Activated T-helper 1 cell treated with Interleukin-2 at 50 U/mL for 16 hours (primary cell): Measurements from ENCODE around the gene ICAM5.
"Not testable (repeated sequence)": the region's sequence is repeated elsewhere in the genome, so short reads cannot be mapped to it uniquely, and the experiment has no call there.

Experiments used
- DNase-seq: peaks from one replicate; pipeline ENCODE4 v3.0.0-alpha.2; 2020; ENCODE audit warnings: low read depth

The ICAM5 gene

DNA sequence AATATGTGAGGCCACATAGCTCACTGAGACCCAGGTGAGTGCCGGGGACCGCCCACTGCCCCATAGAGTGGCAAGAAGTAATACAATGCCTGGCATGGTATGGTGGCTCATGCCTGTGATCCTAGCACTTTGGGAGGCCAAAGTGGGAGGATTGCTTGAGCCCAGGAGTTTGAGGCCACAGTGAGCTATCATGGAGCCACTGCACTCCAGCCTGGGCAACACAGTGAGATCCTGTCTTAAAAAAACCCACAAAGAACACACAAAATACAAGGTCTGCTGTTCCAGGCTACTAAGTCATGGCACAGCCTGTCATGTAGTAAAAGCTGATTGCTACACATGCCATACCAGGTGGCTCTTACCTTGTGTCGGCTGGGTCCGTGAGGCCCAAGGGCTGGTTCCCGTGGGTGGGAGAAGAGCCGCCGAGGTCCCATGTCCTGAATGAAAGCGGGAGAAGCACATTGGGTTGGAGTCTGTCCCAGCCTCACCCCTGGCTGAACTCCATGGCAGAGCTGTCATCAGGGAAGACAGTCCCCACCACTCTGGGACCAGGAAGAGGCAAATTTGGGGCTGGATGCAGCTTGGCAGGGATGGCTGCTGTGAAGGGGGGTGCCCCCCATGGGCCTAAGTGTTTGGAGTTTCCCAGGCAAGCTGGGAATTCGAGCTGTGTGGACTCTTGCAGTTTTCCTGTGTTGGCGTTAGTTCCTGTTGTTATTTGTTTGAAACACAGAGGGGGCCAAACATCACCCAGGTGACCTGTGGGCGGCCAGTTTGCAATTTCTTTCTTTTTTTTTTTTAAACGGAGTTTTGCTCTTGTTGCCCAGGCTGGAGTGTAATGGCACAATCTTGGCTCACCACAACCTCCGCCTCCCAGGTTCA, 29.3 kb downstream of the ICAM5 start:
- no peak for DNase-seq

DNA sequence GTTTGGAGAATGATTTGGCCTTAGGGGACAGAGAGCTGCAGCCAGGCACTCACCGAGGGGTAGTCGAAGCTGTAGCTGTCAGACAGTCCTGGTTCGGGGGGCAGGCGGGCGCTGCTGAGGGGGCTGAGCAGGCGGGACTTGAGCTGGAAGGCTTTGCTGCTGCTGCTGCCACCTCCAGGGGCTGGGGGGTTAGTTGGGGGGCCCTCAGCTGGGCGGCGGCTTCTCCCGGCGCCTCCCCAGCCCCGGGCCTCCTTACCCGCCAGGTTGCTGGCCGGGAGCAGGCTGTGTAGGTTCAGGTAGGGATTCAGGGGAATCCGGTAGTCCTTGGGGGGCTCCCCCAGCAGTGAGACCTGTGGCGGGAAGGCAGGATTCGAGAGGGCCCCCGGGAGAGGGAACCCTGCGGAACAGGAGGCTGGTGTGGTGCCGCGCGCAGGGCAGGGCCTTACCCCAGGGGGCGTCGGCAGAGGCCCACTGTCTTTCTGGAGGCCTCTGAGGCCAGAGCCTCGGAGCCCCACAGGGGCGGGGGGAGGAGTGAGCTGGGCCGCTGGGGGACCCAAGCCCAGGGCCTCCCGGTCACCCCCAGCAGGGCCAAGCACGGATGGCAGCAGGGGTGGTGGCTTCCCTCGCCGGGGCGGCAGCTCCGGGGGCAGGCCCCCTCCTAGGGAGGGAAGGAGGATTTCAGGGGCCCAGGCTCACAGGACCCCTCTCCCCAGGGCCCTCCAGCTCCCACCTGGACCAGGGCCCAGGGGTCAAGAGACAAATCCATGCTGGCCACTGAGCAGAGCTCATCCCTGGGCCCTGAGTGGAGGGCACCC, 31.1 kb downstream of the ICAM5 start:
- no peak for DNase-seq

DNA sequence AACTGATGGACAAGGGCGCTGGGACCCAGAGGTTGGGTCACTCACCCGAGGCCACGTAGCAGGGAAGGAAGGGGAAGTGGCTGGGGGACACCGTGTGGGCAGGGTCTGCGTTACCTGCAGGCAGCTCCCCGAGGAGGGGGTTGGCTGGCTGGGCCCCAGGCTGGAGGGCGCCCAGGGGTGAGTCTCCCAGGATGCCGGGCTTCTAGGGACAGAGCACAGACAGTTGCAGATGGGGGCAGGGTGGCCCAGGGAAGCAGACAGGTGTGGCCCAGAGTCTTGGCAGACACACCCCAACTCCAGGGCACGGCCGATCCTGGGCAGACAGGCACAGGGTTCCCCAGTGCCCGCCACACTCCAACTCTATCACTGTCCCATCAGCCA, 31.7 kb downstream of the ICAM5 start:
- no peak for DNase-seq

- no peak for DNase-seq
Measured at GRCh38 chr19:10321874-10322835, 32.4 kb downstream of the ICAM5 start.

DNA sequence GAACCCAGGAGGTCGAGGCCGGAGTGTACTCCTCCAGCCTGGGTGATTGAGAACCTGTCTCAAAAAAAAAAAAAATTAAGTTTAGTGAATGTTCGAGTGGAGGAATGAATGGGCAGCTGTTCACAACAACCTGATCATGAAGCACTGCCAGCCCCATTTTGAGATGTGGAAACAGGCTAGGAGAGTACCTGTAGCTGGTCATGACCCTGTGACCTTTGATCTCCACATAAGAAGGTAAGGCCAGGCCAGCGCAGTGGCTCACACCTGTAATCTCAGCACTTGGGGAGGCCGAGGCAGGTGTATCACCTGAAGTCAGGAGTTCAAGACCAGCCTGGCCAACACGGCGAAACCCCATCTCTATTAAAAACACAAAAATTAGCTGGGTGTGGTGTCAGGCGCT, 36.0 kb downstream of the ICAM5 start:
- no peak for DNase-seq

DNA sequence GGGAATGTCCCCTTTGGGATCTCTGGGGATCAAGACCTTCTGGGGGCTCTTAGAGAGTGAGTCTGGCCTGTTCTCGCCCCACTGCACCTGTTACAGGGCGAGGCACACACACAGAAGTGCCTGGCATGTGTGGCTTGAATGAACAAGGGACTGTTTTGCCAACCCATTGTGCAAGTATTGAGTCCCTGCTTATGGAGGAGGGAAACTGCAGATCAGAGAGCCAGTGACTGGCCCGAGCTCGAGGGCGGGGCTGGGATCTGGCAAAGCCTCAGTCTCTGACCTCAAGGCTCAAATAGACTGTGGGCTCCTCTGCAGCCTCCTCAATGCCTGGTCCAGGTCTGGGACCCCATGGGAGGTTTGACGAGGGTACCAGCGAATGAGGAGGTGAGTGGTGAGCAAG, 38.0 kb downstream of the ICAM5 start:
- DNase-seq, result no peak

GRCh38 chr19:10328558-10329429, 39.0 kb downstream of the ICAM5 start:
- DNase-seq, result no peak

GRCh38 chr19:10329555-10329954, 39.8 kb downstream of the ICAM5 start:
- DNase-seq, result no peak

GRCh38 chr19:10332158-10332964, 42.6 kb downstream of the ICAM5 start:
- no peak for DNase-seq

- DNase-seq, result peak; percentile 97
Measured at GRCh38 chr19:10332965-10333757, 43.4 kb downstream of the ICAM5 start, which contains the start of gene RAVER1. RAVER1 (minus strand) TSS chr19:10333529; CDS start chr19:10333507, 22 bp downstream.

DNA sequence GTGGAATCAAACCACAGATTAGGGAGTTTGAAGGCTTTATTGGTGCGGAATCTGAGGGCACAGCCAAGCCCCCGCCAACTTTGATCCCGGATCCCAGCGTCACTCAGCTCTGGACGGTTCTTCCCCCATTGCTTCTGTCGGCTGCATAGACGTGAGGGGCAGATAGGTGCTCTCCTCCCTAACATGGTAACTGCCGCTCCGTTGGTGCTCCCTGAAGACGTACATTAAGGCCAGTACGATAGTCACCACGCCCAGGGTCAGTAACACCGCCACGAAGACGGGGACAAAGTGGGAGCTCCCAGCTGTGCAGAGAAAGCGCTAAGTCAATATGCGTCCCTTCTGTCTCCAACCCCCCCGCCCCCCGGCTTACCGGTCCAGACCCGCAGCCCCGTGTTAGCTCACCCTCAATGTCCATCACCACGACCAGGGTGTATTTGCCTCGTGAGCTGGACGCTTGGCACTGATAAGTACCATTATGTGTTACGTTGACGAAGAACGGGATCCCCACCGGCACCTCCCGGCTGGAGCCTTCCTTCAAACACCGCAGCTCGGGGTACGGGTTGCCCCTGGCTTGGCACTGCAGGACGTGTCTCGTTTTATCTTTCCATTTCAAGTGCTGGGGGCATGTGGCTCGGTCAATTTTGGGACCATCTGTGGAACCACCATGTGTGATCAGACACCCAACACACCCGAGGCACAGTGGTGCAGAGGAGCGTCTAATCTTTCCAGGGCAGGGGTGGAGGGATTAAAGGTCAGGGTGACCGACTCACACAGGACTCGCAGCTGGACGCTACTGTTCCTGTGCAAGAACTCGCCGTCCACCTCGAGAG, 44.2 kb downstream of the ICAM5 start:
- no peak for DNase-seq

DNA sequence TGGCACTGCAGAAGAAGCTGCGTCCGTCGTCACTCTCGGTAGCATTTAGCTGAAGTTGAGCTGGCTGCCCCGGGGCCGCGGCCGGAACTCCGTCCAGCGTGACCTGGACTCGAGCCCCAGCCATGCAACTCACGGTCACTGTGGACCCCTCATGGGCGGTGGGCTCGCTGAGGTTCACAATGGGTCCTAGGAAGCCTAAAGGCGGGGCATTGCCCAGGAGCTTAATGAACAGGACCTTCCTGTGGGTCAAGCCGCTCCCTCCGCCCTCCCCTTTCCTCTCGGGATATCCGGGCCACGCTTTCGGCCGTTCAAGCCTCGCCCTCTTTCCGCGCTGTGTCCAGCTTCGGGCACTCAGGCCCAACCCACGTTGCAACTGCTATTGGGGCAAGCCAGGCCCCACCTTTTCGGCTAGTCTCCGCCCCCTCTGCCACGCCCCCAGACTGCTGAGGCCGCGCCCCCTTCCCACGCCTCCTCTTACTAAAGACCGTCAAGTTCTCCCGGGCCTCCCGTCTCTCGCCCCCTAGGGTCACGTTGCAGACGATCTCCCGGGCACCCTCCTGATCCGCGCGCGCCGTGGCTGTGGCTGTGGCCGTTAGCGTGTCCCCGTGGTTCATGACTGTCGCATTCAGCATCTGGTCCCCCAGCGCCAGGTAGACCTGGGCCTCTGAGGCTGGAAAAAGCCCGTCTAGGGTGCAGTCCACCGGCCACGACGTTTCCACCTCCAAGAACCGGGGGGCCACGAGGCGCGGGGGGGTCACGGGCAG, 45.0 kb downstream of the ICAM5 start:
- DNase-seq, result no peak

- DNase-seq, result no peak
Measured at GRCh38 chr19:10335352-10335985, 45.7 kb downstream of the ICAM5 start.

DNA sequence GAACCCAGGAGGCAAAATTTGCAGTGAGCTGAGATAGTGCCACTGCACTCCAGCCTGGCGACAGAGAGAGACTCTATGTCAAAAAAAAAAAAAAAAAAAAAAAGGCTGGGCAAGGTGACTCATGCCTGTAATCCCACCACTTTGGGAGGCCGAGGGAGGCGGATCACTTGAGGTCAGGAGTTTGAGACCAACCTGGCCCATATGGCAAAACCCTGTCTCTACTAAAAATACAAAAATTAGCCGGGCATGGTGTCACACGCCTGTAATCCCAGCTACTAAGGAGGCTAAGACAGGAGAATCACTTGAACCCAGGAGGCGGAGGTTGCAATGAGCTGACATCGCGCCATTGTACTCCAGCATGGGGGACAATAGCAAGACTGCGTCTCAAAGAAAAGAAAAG, 47.0 kb downstream of the ICAM5 start:
- DNase-seq, result not testable (repeated sequence)

DNA sequence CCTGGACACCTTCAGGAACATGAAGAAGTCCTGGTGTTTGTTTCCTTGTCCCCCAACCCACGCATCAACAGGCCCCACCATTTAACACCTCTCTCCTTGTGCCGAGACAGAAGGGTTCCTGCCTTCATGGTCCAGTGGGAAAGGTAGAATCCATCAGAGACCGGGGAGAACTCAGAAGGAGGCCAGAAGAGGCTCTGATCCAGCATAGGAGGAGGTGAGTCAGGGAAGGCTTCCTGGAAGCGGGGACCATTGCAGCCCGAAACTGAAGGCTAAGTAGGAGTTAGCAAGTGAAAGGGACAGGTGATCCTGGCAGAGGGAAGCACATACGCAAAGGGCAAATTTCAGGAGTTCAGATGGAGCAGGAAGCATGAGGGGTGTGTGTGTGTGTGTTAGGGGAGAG, 49.2 kb downstream of the ICAM5 start:
- no peak for DNase-seq

DNA sequence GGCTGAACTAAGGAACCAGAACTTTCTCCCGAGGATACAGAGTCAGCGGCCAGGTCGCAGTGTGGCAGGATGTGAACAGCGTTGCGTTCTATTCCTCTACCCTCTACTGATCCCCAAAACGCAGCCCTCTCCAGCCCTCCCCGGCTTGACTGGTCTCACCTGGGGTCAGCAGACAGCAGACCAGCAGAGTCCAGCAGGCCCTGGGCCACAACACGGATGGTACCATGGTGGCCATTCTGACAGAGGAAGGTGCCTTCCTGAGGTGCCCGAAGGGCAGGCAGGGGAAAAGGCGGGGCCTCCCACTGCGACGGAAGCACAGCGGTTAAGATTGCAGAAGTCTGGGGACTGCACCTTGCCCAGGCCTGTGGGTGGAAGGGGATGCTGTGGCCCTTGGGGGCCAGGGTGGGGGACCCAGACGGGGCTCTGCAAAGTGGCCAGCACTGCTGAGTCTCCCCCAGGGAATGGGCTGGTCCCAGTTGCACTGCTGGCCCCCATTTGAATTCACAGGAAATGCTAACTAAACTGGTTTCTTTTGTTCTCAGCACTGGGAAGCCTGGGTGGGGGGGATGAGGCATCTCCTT, 49.7 kb downstream of the ICAM5 start, which contains the start of gene ICAM3:
Gene ICAM3, minus strand, starts transcription at position 245 of the 581 bp plus-strand sequence. Its CDS starts 10 bp downstream, at position 235.
- DNase-seq, result peak; percentile 44

DNA sequence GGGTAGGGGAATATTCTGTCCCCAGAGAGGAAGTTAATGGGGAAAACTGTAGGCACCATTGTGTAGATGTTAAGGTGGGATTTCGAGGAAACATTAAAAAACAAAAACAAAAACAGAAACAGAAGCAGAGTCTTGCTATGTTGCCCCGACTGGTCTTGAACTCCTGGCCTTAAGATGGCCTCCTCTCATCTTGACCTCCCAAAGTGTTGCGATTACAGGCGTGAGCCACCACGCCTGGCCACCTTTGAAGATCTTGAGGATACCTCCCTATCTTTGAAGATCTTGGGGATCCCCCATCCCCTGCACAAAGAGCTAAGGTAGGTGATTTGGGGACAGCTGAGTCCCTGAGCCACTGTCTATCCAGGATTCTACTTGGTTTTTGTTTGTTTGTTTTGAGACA, 50.2 kb downstream of the ICAM5 start:
- no peak for DNase-seq
